Aorta (tissue), 5 donors: ENCODE data around the gene SATB2. TPM values are rescaled to one million over a fixed set of nuclear protein-coding genes. Genes with fewer than 3 reads are reported as not detected.

ENCODE experiments used
- ATAC-seq: fragments of 200-7000 bp; cut with Tn5 transposase; one replicate; pipeline ENCODE4 v1.9.1; 2022; ENCODE audit warnings: moderate library complexity; ENCODE audit not compliant: low FRiP score
- DNase-seq, 2 donors: peaks; one replicate each; pipeline ENCODE4 v3.0.0-alpha.2; 2020
- H3K27ac ChIP-seq, 2 donors: one replicate each; pipeline ENCODE4 v1.5.1; 2013; ENCODE audit warnings: low read length in 2 of 2, mild to moderate bottlenecking in 2 of 2, moderate library complexity in 2 of 2, control low read depth in 1 of 2, inconsistent platforms in 1 of 2, low read depth in 1 of 2
- H3K27me3 ChIP-seq, 2 donors: one replicate each; pipeline ENCODE4 v1.6.1; 2013; ENCODE audit warnings: control low read depth in 1 of 2, low read length in 1 of 2, mild to moderate bottlenecking in 1 of 2, moderate library complexity in 1 of 2; ENCODE audit not compliant: insufficient read depth in 2 of 2, control insufficient read depth in 1 of 2
- H3K36me3 ChIP-seq, 2 donors: one replicate each; pipeline ENCODE4 v1.6.1; 2013; ENCODE audit warnings: control low read depth in 1 of 2, low read length in 1 of 2, mild to moderate bottlenecking in 1 of 2; ENCODE audit not compliant: insufficient read depth in 2 of 2, control insufficient read depth in 1 of 2
- H3K4me1 ChIP-seq, 2 donors: one replicate each; pipeline ENCODE4 v1.6.1; 2013; ENCODE audit warnings: low read length in 2 of 2, control low read depth in 1 of 2, mild to moderate bottlenecking in 1 of 2, moderate library complexity in 1 of 2; ENCODE audit not compliant: insufficient read depth in 2 of 2, control insufficient read depth in 1 of 2
- H3K4me3 ChIP-seq, 2 donors: one replicate each; pipeline ENCODE4 v1.5.1; 2013; ENCODE audit warnings: low read length in 2 of 2, control low read depth in 1 of 2, mild to moderate bottlenecking in 1 of 2
- H3K9me3 ChIP-seq: one replicate; pipeline ENCODE4 v1.6.1; 2013; ENCODE audit warnings: mild to moderate bottlenecking, low read length; ENCODE audit not compliant: control insufficient read depth
- WGBS, 2 donors: extraction: QIAGEN DNeasy Blood & Tissue Kit; methylation state at CpG; one replicate each; pipeline ENCODE4 v1.1.7; 2013; 5-methylcytosine and 5-hydroxymethylcytosine counted together
- intact Hi-C, 2 donors: fragments of 100-400 bp; cut with DNase I; formaldehyde crosslinking; loops; one replicate each; pipeline versions ENCODE4 v1.14.2 to v1.15.0; 2022
- polyA plus RNA-seq, 2 donors: library from polyadenylated mRNA; stranded (reverse); fragments of 200-250 nt; gene quantifications; one replicate each; pipeline ENCODE4 v1.2.3, GENCODE V29; 2013
- total RNA-seq, 2 donors: library from RNA; stranded (reverse); fragmentation: NEBNext Ultra II Directional; extraction: Animal tissue kit (Norgen Biotek cat#: 25700); gene quantifications; one replicate each; pipeline ENCODE4 v1.2.1, GENCODE V29; 2021
- donor health status: healthy with polysubstance abuse.
- donor health status: Bipolar disorder and iron deficiency.
- donor health status: DM: no; HTN: no; CAD: no.
- donor health status: DM: no; HTN: no; CAD: no.
- donor health status: DM: yes; HTN: yes; CAD: no.

The SATB2 gene
- total and polyA plus RNA-seq, 4 donors = 1.3 to 14.5 (median 5.9) TPM

DNA sequence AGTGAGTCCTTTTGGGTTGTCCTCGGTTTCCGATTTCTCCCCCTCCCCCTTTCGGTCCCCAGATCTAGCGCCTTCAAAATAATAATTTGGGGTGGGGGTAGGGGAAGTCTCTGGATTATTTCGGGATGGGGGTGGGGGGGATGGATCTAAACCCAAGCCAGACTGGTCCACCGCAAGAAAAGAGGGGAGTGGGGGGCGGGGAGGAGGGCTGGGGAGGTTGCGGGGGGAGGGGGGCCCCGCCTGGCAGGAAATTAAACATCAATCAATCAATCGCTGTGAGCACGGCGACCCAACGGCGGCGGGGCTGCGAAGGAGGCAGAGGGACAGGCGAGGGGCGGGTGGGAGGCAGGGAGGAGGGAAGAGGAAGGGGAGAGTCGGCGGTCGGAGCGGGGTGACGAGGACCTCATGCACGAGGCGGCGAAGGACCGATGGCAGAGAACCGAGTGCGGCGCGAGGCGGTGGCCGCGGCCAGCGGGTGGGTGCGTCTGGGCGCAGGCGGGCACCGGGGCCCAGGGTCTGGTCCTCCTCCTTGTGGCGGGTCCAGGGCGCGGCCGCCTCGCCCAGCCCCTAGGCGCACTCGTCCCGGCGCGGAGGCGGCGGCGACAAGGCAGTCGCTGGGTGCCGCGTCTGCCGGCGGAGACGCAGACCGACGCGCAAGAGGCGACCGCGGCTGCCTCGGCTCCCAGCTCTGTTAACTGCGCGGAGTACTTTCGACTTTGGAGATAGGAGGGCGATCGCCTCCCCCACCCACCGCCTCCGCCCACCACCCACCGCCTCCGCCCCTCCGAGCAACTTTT is 468 bp upstream of the SATB2 start:
- ATAC-seq (peak; percentile 11), DNase-seq (peak; percentile 55 to 79)
- H3K27me3 ChIP-seq = no peaks in the 10 kb centered on the region
- intact Hi-C loops = loop anchor here (5.0 to 10.0 kb wide), 3 partner anchors 156 to 801 kb away; no protein-coding TSS in a partner anchor
- H3K36me3 ChIP-seq = no peaks in the 10 kb centered on the region
- no peak overlapping the region for H3K27ac ChIP-seq
- H3K4me1 ChIP-seq = no peaks in the 10 kb centered on the region
- H3K9me3 ChIP-seq = no peaks in the 10 kb centered on the region
- peak overlapping the region; percentile 50 to 75 for H3K4me3 ChIP-seq
- WGBS, 2 donors = 0% methylated on average over 47 to 75 of the region's 75 CpGs

DNA sequence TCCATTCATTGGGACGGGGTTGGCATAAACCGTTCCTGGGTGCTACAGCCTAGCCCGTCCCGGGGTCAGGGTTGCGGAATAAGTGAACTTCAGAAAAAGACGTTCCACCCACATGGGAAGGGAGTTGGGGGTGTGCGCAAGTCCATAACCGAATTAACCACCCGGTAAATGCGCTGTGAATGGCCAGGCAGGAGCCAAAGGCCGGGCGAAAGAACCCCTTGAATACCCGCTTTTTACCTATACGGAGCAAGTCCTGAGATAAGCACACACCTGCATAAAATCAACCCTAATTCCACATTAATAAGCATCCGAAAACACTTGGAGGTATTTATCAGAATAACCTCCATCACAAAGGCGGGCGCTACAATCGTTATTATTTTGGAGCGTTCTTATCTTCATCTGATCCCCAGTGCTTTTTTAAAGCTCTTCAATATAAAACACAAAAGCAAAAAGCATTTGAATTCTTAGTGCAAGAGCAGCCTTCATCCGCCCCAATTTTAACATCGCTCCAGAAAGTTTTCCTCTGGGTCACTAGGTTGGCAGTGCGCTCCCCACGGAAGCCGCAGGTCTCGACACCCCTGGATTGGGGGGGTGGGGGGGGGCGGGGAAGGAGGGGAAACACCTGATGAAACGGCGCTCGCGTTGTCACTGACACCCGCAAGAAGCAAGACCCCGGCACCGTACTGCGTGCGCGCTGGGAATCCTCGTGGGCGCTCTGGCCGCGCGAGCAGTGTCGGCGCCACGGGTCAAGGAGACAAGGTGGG is 1.2 kb downstream of the SATB2 start:
- Histone ChIP-seq H3K4me1 (no peaks in the 10 kb centered on the region), H3K27me3 (no peaks in the 10 kb centered on the region), H3K36me3 (no peaks in the 10 kb centered on the region), H3K4me3 (peak overlapping the region; percentile 50 to 75), H3K27ac (no peak overlapping the region), H3K9me3 (no peaks in the 10 kb centered on the region)
- no peak for DNase-seq
- ATAC-seq = no peak
- WGBS, 2 donors = 5 to 7% methylated on average over 44 of the region's 44 CpGs
- intact Hi-C loops = loop anchor here (2.0 to 10.0 kb wide), 4 partner anchors 152 to 799 kb away; no protein-coding TSS in a partner anchor

DNA sequence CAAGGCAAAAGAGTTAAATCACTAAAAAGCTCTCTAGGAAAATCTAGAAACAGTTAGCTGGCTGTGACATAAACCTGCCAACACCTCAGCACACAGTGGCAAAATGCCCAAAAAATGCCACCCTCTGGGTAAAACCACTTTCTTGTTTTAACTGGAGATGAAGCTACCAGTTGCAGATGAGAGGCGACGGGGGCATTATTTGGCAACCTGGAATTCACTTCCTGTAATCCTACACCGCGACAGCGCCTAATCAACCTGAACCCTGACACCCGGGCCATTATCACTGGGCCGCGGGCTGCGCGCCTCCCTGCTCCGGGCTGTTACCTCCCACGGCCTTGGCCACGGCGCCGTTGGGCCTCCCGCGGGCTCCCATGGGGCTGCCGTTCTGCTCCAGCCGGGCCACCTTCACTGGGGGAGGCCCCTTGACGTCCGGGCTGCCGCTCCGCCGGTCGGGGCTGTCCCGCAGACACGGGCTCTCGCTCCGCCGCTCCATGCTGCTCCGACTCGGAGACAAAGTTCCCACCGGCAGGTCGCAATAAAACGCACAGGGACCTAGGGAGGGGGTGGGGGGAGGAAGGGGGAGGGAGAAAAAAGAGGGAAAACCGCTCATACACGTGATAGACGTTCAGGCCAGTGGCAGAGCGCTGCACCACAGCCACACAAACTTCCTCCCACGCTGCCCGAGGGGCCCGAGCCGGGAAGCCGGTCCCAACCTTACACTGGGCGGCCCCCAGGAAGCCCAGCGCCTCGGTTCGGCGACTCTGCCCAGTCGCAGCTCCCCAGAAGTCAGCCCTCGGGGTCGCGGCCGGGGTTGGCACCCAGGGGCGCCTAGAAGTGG is 2.0 kb downstream of the SATB2 start:
- ATAC-seq = no peak
- Histone ChIP-seq H3K27ac (no peak overlapping the region), H3K36me3 (no peaks in the 10 kb centered on the region), H3K9me3 (no peaks in the 10 kb centered on the region), H3K4me3 (peak overlapping the region in 1 of 2 donors; percentile 30), H3K27me3 (no peaks in the 10 kb centered on the region), H3K4me1 (no peaks in the 10 kb centered on the region)
- intact Hi-C loops = loop anchor here (2.0 to 10.0 kb wide), 4 partner anchors 151 to 798 kb away; no protein-coding TSS in a partner anchor
- WGBS, 2 donors = 10 to 17% methylated on average over 55 of the region's 55 CpGs
- peak in 1 of 2 donors; percentile 76 for DNase-seq

DNA sequence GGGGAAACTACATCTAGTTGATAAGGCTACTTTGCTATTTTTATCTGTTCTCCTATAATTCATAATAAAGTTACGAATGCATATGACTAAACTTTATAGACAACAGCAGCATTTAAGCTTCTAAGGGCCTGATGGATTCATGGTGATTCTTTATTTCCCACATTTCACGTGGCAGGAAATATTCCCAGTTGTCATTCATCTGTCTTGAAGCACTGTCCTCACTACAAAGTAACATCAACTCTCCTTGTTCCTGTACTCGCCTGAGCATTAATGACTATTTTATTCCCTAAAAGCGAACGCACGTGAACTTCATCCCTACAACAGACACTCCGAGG is 2.6 kb downstream of the SATB2 start:
- no peak overlapping the region for H3K27ac ChIP-seq
- no peaks in the 10 kb centered on the region for H3K27me3 ChIP-seq
- H3K9me3 ChIP-seq = no peaks in the 10 kb centered on the region
- DNase-seq = no peak
- no peak for ATAC-seq
- no peaks in the 10 kb centered on the region for H3K4me1 ChIP-seq
- 90 to 93% methylated on average over 7 of the region's 7 CpGs for WGBS, 2 donors
- intact Hi-C loops = loop anchor here (5.0 to 10.0 kb wide), 3 partner anchors 153 to 798 kb away; no protein-coding TSS in a partner anchor
- no peak overlapping the region for H3K4me3 ChIP-seq
- no peaks in the 10 kb centered on the region for H3K36me3 ChIP-seq

- Histone ChIP-seq H3K27ac (no peak overlapping the region), H3K9me3 (no peaks in the 10 kb centered on the region), H3K4me3 (no peak overlapping the region), H3K36me3 (no peaks in the 10 kb centered on the region), H3K27me3 (no peaks in the 10 kb centered on the region), H3K4me1 (no peaks in the 10 kb centered on the region)
- ATAC-seq (no peak), DNase-seq (no peak)
- intact Hi-C loops = loop anchor here in 1 of 2 donors (10.0 kb wide), 1 partner anchor 578 kb away; no protein-coding TSS in a partner anchor
Measured at GRCh38 chr2:199452991-199453379, 4.8 kb downstream of the SATB2 start.

GRCh38 chr2:199452260-199452990 is 5.3 kb downstream of the SATB2 start:
- Histone ChIP-seq H3K4me3 (no peak overlapping the region), H3K27me3 (no peaks in the 10 kb centered on the region), H3K9me3 (no peaks in the 10 kb centered on the region), H3K4me1 (no peaks in the 10 kb centered on the region), H3K27ac (no peak overlapping the region), H3K36me3 (no peaks in the 10 kb centered on the region)
- intact Hi-C loops = loop anchor here in 1 of 2 donors (10.0 kb wide), 1 partner anchor 578 kb away; no protein-coding TSS in a partner anchor
- 92 to 95% methylated on average over 2 of the region's 2 CpGs for WGBS, 2 donors
- ATAC-seq = no peak
- DNase-seq = no peak

DNA sequence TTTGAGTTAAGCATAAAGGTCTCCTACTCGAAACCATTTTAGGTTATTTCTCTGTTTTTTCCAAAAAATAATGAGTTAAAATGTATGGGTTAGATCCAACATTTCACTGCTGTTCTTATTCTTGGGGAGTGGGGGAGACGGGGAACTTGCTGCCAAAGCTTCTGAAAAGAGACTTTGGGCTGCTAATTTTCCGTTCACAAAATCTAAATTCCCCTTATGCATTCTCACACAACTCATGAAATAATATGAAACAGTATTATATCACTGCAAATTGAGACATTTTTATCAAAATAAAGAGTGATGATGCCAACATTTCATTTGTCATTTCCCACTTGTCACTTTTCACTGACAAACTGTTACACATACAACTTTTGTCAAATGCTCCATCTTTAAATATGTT is 7.8 kb downstream of the SATB2 start:
- Histone ChIP-seq H3K27me3 (no peaks in the 10 kb centered on the region), H3K4me3 (no peak overlapping the region), H3K36me3 (no peaks in the 10 kb centered on the region), H3K27ac (no peak overlapping the region), H3K9me3 (no peaks in the 10 kb centered on the region), H3K4me1 (no peaks in the 10 kb centered on the region)
- no peak for ATAC-seq
- DNase-seq = no peak
- intact Hi-C loops = loop anchor here in 1 of 2 donors (10.0 kb wide), 1 partner anchor 575 kb away; no protein-coding TSS in a partner anchor
- WGBS, 2 donors = 95 to 97% methylated on average over 3 of the region's 3 CpGs

DNA sequence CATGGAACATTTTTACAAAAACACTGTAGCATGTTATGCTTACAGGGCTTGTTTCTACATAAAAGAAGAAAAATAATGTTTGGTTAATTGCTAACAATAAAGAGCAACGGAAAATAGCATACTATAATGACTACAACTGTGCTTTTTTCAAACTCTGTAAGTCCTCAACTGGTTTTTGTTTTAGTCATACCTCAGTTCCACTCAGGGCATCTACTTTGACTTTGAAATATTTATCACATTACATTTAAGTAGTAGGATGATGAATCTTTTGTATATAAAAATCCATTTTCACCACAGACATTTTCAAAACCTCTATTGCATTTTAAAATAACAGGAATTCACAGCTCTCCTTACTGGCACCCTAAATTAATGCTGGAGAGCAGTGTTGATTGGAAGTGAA is 8.3 kb downstream of the SATB2 start:
- intact Hi-C loops = no loop called here
- no peak overlapping the region for H3K4me3 ChIP-seq
- no peaks in the 10 kb centered on the region for H3K9me3 ChIP-seq
- WGBS, 2 donors = 89 to 96% methylated on average over 1 of the region's 1 CpG
- no peaks in the 10 kb centered on the region for H3K4me1 ChIP-seq
- H3K36me3 ChIP-seq = no peaks in the 10 kb centered on the region
- DNase-seq = no peak
- no peak for ATAC-seq
- H3K27ac ChIP-seq = no peak overlapping the region
- no peaks in the 10 kb centered on the region for H3K27me3 ChIP-seq
